SK-N-MC (cell line): Measurements from ENCODE around the gene CTBP2.

Experiments used
- EZH2 ChIP-seq: fragments of 200-600 bp; sonication (generic); IDR thresholded peaks from one replicate; pipeline ENCODE4 v1.6.1; 2017; ENCODE audit warnings: antibody characterized with exemption
- POLR2AphosphoS5 ChIP-seq: IDR thresholded peaks from 2 replicates; pipeline ENCODE4 v1.6.1; 2012; ENCODE audit warnings: mild to moderate bottlenecking, low read depth, low read length, borderline replicate concordance

- no peak for TF ChIP-seq EZH2
- no peak for TF ChIP-seq POLR2AphosphoS5
These were observed 28.0 kb downstream of the CTBP2 start for GRCh38 chr10:125132344-125132743.
